ENCODE data around the gene MXD1. TPM values are rescaled to one million over a fixed set of nuclear protein-coding genes. Genes with fewer than 3 reads are reported as not detected.

Gene MXD1
- total RNA-seq, 6 experiments from 2014 or later = 4.1 to 9.1 (median 6.9) TPM

DNA sequence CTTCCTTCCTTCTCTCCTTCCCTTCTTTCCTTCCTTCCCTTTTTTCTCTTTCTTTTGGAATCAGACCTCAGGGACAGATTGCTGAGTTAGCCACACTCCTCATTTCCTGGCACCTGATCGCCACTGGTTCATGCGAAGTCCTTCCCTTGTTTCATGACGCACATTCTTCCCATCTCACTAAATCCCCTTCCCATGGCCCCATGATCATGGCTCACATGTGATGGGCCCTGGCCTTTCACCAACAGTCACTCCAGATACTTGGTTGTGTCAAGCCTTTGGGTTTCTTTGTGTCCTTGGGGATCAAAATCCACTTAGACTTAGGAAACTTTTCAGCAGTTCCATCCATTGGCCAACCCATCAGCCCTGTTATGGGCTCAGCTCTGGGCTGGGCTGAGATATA is 70.3 kb downstream of the MXD1 start:
- no peak for TF ChIP-seq CTCF (IDR thresholded peaks at IDR 0.05)

GRCh38 chr2:69985688-69986087 is 70.8 kb downstream of the MXD1 start:
- TF ChIP-seq CTCF (IDR thresholded peaks at IDR 0.05) = no peak
- Mint-ChIP-seq H3K27me3 (ENCODE audit: insufficient read depth) (no peaks in the 10 kb centered on the region), H3K27ac (no peak overlapping the region), H3K4me1 (ENCODE audit: low read depth) (no peaks in the 10 kb centered on the region), H3K4me3 (no peak overlapping the region), H3K36me3 (ENCODE audit: low read depth) (no peaks in the 10 kb centered on the region), H3K9me3 (no peaks in the 10 kb centered on the region)
- DNase-seq = no peak

More for the DNA sequence above, 70.3 kb downstream of the MXD1 start:
- H3K4me1 Mint-ChIP-seq (ENCODE audit: low read depth) = no peaks in the 10 kb centered on the region
- no peak overlapping the region for H3K27ac Mint-ChIP-seq
- H3K27me3 Mint-ChIP-seq (ENCODE audit: insufficient read depth) = no peaks in the 10 kb centered on the region
- H3K36me3 Mint-ChIP-seq (ENCODE audit: low read depth) = no peaks in the 10 kb centered on the region
- no peaks in the 10 kb centered on the region for H3K9me3 Mint-ChIP-seq
- H3K4me3 Mint-ChIP-seq = no peak overlapping the region
- DNase-seq = no peak

DNA sequence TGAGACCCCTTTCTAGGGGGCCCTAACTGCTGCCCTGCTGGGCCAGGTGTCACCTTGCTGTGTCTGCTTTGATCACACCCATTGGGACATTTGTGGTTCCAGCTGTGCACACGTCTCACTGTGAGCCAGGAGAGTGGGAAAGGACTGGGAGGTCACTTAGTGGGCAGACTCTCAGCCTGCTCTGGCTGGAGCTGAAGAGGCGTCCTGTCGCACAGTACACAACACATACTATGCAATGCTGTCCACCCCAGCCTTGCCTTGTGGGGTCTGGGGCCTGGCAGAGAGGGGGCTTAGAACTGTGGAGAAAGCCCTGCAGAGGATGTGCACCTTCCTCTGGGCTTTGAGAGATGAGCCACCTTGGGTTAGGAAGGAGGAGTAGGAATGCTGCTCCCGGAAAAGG is 71.8 kb downstream of the MXD1 start:
- no peak overlapping the region for H3K4me3 Mint-ChIP-seq
- no peaks in the 10 kb centered on the region; the same call in 1 of the 2 replicates for H3K27me3 Mint-ChIP-seq (ENCODE audit: insufficient read depth)
- H3K9me3 Mint-ChIP-seq = no peaks in the 10 kb centered on the region
- no peaks in the 10 kb centered on the region for H3K4me1 Mint-ChIP-seq (ENCODE audit: low read depth)
- H3K27ac Mint-ChIP-seq = no peak overlapping the region
- TF ChIP-seq CTCF (IDR thresholded peaks at IDR 0.05) = no peak
- H3K36me3 Mint-ChIP-seq (ENCODE audit: low read depth) = no peaks in the 10 kb centered on the region
- no peak for DNase-seq

DNA sequence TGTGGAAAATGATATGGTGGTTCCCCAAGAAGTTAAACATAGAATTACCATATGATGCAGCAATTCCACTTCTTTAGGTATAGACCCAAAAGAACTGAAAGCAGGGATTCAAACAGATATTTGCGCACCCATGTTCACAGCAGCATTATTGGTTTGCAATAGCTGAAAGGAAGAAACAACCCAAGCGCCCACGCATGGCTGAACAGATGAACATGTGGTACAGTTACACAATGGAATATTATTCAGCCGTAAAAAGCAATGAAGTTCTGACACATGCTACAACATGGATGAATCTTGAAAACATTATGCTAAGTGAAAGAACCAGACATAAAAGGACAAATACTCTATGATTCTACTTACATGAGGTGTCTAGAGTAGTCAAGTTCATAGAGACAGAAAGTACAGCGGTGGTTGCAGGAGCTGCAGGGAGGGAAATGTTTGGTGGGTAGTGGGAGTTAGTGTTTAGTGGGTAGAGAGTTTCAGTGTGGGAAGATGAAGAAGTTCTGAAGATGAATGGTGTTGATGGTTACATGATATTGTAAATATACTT is 73.3 kb downstream of the MXD1 start:
- Mint-ChIP-seq H3K36me3 (ENCODE audit: low read depth) (no peaks in the 10 kb centered on the region), H3K27ac (no peak overlapping the region), H3K4me1 (ENCODE audit: low read depth) (no peaks in the 10 kb centered on the region), H3K4me3 (no peak overlapping the region), H3K27me3 (ENCODE audit: insufficient read depth) (peaks cover 3% of the 10 kb centered on the region), H3K9me3 (no peaks in the 10 kb centered on the region)
- no peak for TF ChIP-seq CTCF (IDR thresholded peaks at IDR 0.05)
- DNase-seq = no peak

DNA sequence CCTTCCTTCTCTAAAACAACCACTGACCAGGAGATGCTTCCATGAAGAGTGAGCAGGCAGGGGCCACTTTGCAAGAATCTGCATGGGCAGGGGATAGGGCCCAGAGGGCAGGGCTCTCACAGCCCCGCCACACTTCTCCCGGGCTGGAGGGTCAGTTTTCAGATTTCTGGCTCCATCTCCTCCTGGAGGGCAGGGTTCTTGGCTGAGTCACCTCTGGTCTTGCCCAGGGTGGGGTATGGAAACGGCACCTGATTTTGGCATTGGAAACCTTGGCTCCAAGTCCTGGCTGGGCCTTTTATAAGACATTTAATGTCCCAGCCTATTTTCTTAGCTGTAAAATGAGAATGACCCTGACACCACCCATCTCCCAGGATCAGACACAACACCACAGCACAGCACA is 74.1 kb downstream of the MXD1 start:
- no peak overlapping the region for H3K4me3 Mint-ChIP-seq
- no peak for DNase-seq
- no peak for TF ChIP-seq CTCF (IDR thresholded peaks at IDR 0.05)
- H3K27me3 Mint-ChIP-seq (ENCODE audit: insufficient read depth) = peaks cover 6% of the 10 kb centered on the region
- H3K27ac Mint-ChIP-seq = no peak overlapping the region
- H3K9me3 Mint-ChIP-seq = no peaks in the 10 kb centered on the region
- H3K36me3 Mint-ChIP-seq (ENCODE audit: low read depth) = no peaks in the 10 kb centered on the region
- H3K4me1 Mint-ChIP-seq (ENCODE audit: low read depth) = no peaks in the 10 kb centered on the region

Measured in HFFc6 (cell line).